Left ventricle myocardium superior (tissue), 1 donor: ENCODE measurements around the gene APOB. TPM values are rescaled to one million over a fixed set of nuclear protein-coding genes. Genes with fewer than 3 reads are reported as not detected.

Source experiments
- ATAC-seq: fragments of 200-7000 bp; cut with Tn5 transposase; one replicate; pipeline ENCODE4 v1.9.1; 2020; ENCODE audit warnings: mild to moderate bottlenecking, moderate library complexity
- DNase-seq: peaks from one replicate; pipeline ENCODE4 v3.0.0-alpha.2; 2020
- intact Hi-C: fragments of 100-400 bp; cut with micrococcal nuclease; formaldehyde crosslinking; loops from one replicate; pipeline ENCODE4 v1.11.0; 2022
- total RNA-seq: library from RNA; stranded (reverse); fragmentation: NEBNext Ultra II Directional; extraction: Animal tissue kit (Norgen Biotek cat#: 25700); gene quantifications from one replicate; pipeline ENCODE4 v1.2.1, GENCODE V29; 2021
- donor health status: DM: no; HTN: yes; CAD: no; lungs with severe emphysema.

Gene APOB
- total RNA-seq, 1 donor from 2014 or later = 9.7 TPM

DNA sequence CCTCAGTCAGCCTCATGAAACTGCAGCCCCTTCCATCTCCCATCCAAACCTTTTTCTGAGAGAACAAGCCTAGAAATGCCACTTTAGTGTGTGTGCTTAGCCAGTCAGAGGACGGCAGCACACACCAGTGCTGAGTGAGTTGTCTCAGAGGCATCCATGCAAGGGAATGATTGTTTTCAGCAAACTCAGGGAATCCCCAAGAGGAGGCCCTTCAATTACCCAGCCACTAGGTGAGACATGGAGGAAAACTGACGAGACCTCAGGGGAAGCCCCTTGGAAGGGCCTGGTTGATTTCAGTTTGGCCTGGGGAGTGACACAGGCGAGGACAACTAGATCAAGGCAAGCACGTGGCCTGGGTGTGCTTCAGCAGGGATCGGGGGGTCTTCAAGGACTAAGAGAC, 49.7 kb downstream of the APOB start:
- ATAC-seq = no peak
- intact Hi-C loops = no loop called here

DNA sequence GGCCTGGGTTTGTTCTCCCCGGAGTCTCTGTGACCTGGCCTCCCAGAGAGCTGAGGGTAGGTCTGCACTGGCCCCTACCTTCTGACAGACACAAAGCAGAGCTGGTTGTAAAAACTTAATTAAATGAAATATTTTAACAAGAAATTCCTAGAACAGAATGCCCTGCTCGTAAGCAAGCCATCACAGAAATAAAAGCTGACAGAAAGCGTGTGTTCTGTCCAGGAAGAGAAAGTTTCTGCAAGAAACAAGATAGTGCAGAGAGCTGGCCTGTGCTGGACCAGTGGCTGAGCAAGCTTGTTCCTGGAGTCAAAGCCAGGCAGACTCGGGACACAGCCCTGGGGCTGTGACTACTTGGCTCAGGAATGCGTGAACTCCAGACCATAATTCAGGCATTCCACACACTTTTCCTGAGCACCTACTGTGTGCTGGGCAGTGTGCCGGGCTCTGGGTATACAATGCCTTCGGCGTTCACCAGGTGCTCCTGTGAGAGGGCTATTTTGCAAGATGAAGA, 51.6 kb downstream of the APOB start:
- ATAC-seq (peak; percentile 28), DNase-seq (no peak)
- intact Hi-C loops = no loop called here

More for the DNA sequence above, 49.7 kb downstream of the APOB start:
- DNase-seq = no peak

DNA sequence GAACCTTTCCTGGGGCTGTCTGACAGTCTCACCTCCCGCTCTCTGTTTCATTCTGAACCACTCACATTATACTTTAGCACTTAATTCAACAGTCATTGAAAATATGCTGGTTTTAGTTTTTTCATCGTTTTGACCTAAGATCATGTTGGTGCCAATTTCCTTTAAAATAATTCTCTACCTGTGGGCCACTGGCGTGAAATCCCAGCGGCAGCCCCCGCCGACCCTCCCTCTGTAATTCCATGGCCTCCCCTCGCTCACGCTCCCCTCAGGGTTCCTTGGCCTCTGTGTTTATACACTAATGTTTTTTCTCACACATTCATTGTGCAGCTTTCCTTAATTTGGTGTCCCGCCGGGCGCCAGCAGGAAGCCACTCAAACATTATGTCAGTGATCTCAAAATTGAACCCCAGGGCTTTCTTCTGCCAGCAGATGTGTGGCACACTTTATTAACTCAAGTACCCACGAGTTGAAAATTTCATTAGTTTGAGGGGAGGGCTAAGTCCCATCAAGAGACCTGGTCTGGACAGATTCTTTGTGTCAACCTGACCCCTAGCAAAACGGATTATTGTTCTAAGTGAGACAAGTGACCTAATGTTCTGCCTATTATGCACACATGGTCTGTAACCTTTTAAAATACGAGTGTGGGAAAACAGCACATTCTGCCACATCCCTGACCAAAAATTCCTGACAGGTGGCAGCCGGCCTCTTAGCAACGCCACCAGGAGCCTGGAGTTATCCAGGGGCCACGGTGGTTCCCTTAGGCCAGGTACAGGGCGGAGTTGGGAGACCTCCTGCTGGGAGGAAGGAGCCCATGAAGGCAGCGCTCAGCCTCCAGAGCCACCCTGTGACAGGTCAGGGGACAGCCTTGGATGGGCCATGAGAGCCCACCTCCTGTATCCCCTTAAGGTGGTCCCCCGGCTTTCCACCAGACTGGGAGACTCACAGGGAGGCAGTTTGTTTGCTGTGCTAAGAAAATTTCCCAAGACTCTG, 53.1 kb downstream of the APOB start:
- intact Hi-C loops = no loop called here
- DNase-seq (no peak), ATAC-seq (no peak)

DNA sequence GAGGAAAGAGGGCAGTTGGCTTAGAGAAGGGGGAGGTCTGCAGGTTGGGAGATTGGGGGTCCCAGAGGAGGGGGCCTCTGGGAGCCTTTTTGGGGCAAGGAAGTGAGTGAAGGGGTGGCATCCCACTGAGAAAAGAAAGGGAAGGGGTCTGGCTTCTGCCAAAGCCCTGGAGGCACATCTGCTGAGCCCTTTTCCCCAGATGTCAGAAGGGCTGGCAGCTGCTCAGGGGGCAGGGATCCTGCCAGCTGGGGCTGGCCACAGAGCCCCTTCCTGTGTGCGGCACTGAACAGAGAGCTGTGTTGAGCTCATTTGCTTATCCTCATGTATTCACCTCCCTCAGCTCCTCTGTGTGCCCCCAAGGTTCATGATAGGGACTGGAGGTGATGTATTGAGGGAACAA, 54.5 kb downstream of the APOB start:
- intact Hi-C loops = no loop called here
- ATAC-seq (no peak), DNase-seq (no peak)

DNA sequence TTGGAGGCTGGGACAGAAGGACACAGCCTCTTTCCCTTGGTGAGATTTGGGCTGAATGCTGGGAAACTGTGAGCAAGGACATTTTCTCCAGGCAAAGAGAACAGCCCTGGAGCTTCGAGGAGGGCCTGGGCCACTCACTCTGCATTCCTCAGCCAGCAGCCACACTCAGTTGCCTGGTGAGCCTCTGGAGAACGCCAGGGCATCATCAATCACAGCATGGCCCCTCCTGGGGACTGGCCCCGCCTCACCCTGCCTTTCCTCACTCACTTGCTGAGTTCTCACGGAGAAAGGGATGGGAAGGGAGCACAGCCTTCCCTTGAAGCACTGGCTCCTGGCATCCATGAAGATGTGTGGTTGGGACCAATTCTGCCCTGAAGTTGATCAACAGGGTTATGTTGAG, 55.0 kb downstream of the APOB start:
- DNase-seq (no peak), ATAC-seq (no peak)
- intact Hi-C loops = no loop called here

DNA sequence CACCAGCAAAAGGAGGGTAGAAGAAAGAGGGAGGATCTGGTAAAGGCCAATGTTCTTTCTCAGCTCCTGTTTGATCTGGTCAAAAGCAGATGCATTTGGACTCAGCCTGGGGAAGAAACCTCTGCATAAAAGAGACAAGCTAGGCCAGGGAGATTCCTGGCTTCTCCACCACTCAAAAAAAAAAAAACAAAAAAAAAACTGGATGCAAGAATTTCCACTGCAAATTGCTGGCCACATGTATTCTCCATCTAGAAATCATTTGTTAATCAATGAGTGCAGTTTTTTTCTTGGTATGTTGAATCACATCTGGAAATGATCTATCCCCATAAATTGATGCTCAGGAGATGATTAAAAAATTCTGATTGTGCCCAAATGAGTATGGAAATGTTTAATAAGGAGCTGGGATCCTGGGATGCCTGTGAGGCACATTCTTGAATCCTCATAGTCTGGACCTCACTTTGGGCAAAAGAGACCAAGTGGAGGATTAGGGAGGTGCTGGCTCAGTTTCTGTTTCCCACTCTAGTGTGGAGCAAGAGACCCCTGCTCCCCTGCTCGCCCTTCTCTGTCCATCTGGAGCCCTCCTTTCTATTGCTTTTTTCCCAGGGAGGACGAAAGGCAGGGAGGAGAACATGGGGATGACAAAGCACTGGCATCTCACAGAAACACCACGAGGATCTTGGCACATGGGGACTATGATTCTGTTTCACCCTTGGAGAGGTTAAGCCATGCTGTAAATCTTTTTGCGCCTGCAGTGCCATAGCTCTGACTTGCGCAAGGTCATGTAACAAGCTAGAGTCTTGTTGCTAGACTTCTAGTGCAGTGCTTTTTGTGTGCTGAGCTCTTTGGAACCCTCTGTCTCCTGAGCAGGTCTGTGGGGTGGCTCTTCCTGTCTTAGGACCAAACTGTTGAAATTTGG, 57.6 kb downstream of the APOB start:
- DNase-seq = no peak
- ATAC-seq = no peak
- intact Hi-C loops = no loop called here

DNA sequence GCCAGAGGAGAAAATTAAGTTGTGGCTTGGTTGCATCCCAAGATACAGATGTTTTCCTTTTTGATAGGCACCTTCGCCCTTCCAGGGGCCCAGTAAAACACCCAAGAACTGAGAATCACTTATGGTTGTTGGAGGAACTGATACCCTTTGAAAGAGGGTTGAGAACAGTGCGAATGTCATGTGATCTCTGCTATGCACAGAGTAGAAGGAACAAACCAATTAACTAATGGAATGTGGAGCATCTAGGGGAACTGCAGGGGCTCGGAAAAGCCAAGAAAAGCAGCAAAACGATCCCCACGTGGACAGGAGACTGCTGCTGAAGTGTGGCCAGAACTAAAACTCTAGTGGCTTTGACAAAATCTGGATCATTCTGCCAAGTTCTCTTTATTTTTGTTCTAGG, 58.8 kb downstream of the APOB start:
- DNase-seq (no peak), ATAC-seq (no peak)
- intact Hi-C loops = no loop called here

DNA sequence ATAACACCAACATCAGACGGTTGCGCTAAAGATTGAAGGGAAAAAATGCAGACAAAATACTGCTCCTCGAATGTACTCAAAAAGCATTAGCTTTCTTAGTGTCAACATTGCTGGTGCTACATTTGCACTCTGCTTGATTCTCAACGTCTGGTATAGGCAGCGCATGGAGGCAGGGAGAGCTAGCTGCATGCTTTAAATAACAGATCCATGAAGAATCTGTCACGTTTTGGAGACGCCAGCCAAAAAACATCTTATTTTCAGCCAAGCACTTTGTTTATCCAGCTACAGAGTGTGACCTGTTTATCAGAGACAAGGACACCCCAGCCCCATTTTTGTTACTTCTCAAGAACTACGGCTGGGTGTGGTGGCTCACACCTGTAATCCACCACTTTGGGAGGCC, 59.5 kb downstream of the APOB start:
- intact Hi-C loops = no loop called here
- no peak for DNase-seq
- no peak for ATAC-seq

DNA sequence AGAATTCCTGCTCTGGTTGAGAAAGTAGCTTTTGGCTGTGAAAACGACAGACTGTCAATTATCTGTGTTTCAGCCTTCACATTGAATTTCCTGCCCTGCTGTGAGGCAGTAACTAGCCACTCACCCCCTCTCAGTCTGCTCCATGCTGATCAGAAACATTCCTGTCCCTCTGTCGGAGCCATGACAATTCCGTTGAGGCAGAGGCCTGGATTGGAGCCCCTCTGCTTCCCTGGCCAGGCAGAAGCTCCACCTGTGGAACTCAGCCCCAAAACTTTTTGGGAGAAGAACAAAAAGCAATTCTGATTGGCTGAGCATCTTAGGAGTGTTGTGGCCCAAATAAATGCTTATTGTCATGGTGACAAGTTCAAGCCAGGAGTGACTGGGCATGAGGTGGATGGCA, 60.0 kb downstream of the APOB start:
- ATAC-seq = no peak
- intact Hi-C loops = no loop called here

DNA sequence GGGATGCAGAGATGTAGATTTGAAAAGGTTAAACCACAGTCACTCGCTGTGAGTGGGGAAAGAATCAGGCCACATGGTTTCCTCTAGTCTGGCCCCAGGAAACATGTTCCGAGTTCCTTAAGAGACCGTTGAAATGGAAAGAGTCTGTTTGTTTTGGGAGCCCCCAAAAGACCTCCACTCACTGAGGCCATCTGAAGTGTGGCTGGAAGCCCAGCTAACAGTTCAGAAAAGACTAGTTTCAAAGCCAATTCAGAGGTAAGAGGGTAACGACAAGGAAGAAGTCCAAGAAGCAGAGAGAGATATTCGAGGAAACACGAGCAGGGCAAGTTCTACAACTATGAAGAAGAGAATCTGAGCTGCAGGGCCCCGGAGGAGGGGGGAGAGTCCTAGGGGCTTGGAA, 61.0 kb downstream of the APOB start:
- DNase-seq (no peak), ATAC-seq (no peak)
- intact Hi-C loops = no loop called here

More for the DNA sequence above, 60.0 kb downstream of the APOB start:
- DNase-seq = no peak

DNA sequence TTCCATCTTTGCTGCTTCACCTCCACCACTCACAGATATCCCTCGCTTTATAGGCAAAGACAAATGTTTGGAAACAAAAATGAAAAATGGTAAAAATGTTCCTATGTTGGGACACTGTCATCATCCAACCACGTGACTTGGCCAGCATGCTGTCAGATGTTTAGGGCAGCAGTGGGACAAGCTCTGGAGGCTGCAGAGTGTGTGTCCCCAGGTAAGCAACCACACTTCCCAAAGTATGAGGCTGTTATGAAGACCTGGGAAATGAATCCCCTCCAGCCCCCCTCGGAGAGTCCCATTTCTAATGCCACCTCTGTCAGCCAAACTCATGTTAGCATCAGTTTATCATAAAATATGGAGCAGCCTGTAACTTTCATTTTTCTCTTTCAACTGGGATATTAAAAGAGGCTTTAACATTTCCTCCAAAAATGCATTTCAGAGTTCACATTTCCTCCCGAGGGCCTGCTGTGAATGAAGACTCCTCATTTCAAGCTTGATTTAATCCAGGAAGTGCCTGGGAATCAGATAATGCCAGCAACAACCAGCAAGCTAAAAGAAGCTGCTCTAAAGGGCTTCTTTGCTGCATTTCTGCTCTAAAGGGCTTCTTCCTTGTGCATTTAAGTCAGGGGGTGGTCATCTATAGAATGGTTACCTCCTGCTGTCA, 66.2 kb downstream of the APOB start:
- DNase-seq = no peak
- intact Hi-C loops = no loop called here
- no peak for ATAC-seq

DNA sequence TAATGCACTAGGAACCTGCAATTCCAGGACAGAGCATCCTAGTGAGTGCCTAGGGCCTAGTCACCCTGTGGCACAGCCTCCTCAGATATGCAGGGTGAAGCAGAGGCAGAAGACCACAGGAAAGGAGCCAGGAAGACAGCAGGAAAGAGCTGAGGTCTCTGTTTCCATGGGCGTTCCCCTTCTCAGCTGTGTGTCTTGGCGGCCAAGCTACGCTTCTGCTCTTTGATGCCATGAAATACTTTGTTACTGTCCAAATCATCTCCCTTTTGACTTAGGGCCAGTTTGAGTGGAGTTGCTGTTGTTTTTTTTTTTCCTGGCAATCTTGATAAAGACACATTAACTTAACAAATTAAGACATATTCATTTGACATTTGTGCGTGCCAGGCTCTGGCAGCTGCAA, 67.3 kb downstream of the APOB start:
- no peak for DNase-seq
- intact Hi-C loops = no loop called here
- no peak for ATAC-seq

DNA sequence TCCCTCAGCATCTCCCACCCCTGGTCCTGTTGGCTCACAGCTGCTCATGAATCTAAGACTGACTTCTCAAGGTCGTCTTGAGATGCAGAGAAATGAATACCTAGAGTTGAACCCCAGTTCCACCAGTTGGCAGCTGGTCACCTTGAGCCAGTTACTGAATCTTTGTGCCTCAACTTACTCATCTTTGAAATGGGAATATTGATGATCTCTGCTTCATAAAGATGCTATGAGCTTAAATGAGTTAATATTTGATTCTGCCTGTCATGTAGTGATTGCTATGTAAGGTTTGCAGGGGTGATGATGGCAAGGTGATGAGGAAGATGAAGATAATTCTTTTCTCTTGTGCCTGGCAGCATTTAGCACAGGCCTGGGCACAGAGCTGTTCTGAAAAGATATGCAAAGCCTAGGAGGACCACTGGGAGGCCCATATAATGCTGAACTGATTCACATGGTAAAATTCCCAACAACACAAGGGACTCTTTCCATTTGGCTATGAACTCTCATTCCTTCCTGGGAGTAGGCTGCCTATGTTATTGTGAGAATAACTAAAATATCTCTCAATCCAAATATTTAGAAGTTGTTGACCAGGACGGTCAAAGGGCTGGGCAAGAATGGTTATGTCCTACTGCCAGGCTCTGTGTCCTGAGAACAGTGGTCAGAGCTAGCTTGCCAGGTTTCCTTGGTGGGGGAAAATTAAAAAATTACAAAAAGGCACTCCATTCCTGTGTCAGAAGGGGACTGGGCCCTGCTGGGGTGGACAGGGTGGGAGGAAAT, 70.9 kb downstream of the APOB start:
- DNase-seq (no peak), ATAC-seq (no peak)
- intact Hi-C loops = no loop called here

DNA sequence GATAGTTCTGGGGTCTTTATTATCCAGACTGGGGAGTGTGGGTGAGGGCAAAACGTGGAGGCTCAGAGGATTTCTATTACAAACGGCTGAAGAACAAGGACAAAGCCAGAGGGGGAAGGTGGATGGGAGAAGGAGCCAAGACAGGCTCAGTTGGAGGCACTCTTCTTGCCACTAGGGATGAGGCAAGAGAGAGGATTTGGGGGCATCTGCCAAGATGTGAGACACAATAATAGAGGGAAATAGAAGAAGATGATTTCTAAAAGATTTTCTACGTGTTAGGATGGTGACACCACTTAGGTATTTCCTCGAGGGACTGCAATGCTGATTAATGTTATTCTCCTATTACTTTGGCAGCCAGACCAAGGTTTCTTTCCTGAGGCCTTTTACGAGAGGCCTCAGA, 71.8 kb downstream of the APOB start:
- intact Hi-C loops = no loop called here
- no peak for DNase-seq
- no peak for ATAC-seq

DNA sequence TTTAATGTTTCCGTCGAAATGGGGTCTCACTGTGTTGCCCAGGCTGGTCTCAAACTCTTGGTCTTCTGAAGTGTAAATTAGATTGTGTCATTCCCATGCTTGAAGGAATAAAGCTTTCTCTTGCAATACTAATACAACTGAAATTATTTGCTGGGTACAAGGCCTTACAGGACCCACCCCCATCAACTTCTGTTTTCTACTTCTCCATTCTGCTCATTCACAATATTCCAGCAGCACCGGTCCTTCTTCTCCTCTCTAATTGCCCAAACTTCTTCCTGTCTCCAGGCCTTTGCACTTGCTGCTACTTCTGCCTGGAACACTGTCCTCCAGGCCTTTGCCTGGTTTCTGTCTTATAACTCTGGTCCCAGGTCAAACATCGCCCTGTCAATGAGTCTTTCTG, 73.8 kb downstream of the APOB start:
- ATAC-seq (no peak), DNase-seq (no peak)
- intact Hi-C loops = no loop called here

DNA sequence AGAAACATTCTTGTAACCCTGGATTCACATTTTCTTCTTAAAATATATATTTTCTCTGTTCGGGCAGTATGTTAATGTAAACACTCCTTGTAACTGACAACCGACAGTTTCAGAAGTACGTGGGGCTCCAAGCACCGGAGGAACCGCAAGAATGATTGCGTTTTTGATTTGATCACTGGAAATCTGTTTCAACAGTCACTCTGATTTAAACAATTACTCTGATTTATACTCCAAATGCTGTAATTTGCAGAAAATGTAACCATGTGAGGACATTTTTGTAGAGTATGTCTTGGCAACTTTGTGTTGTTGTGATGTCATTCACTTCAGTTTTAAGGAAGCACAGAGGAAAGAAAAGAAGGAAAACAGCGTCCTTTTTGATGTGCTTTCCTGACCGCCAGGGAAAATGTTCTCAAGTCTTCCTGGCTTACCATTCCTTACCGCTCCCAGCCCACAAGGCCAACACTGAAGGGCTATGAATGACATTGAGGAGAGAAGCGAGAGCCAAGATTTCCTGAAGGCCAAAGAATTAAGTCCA, 77.7 kb downstream of the APOB start:
- ATAC-seq = no peak
- DNase-seq = no peak
- intact Hi-C loops = no loop called here

DNA sequence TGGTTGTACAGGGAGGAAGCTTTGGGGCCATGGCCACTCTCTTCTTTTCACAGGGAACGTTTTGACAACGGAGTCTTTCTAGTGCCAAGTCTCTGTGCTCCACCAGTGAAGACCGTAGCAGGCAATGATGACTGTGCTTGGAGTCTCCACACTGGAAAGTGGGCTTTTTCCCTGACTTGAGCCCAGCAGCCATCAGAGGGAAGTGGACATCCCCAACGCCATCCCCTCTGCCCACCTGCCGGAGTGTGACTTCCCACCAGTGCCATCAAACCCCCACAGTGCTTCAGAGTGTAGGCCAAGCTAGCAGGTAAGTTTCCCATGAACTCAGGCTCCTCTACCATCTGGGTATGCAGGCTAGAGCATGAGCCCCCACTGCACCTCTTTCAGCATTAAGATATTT, 78.7 kb downstream of the APOB start:
- ATAC-seq (no peak), DNase-seq (no peak)
- intact Hi-C loops = no loop called here

DNA sequence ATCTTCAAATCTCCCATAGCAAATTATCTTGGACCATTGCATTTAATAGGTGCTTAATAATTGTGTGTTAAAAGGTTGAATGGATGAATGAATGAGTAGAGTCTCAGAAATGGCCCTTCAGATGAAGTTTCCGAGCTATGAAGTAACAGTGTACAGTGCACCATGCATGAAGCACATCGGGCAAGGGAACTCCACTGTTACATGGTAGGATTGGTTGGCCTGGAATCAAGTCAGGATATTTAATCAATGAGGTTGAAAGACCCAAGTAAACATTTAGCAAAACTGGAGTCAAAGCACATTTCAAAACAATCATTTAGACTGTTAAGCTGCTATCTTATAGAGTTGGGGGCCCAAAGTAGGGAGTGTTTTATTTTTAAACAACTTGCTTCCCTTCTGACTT, 80.0 kb downstream of the APOB start:
- no peak for ATAC-seq
- DNase-seq = no peak
- intact Hi-C loops = loop anchor here (2.0 kb wide), 1 partner anchor 303 kb away; no protein-coding TSS in a partner anchor
